Spinal cord (tissue), 10 donors: ENCODE results near the gene TSACC. TPM values are rescaled to one million over a fixed set of nuclear protein-coding genes. Genes with fewer than 3 reads are reported as not detected.
"Not testable (repeated sequence)": the region's sequence is repeated elsewhere in the genome, so short reads cannot be mapped to it uniquely, and the experiment has no call there.

Source experiments
- DNase-seq, 6 donors: peaks; one replicate each; pipeline versions ENCODE4 v3.0.0 to v3.0.0-alpha.2; 2013 to 2015; ENCODE audit warnings: low spot score in 6 of 6, low read depth in 4 of 6
- H3K27ac ChIP-seq: one replicate; pipeline ENCODE4 v1.5.1; 2013; ENCODE audit warnings: low read depth, low read length, control low read depth
- H3K27me3 ChIP-seq: one replicate; pipeline ENCODE4 v1.6.1; 2013; ENCODE audit warnings: low read length; ENCODE audit not compliant: control insufficient read depth, insufficient read depth
- H3K36me3 ChIP-seq: one replicate; pipeline ENCODE4 v1.6.1; 2013; ENCODE audit warnings: low read length; ENCODE audit not compliant: control insufficient read depth, insufficient read depth
- H3K4me1 ChIP-seq: one replicate; pipeline ENCODE4 v1.6.1; 2013; ENCODE audit warnings: low read length; ENCODE audit not compliant: control insufficient read depth, insufficient read depth
- H3K4me3 ChIP-seq: one replicate; pipeline ENCODE4 v1.5.1; 2013; ENCODE audit warnings: low read depth, low read length, control low read depth
- H3K9me3 ChIP-seq: one replicate; pipeline ENCODE4 v1.6.1; 2013; ENCODE audit warnings: low read length; ENCODE audit not compliant: control insufficient read depth, insufficient read depth
- WGBS: methylation state at CpG from one replicate; pipeline ENCODE4 v1.1.5; 2013; ENCODE audit warnings: missing lambda C conversion rate; ENCODE audit not compliant: insufficient coverage; 5-methylcytosine and 5-hydroxymethylcytosine counted together
- polyA plus RNA-seq, 2 donors: library from polyadenylated mRNA; unstranded; fragments of 120-200 nt; gene quantifications; one replicate each; pipeline ENCODE4 v1.2.1, GENCODE V29; 2013; ENCODE audit not compliant: insufficient read length in 2 of 2
- total RNA-seq, 2 donors: library from RNA; depleted of rRNA in 1 of 2; stranded (reverse); fragments of 120-200 nt in 1 of 2; fragments of >200 nt in 1 of 2; gene quantifications; one replicate each; pipeline versions ENCODE4 v1.2.3 to v1.2.4, GENCODE V29; 2013 to 2014
- donor health status: healthy.

Gene TSACC
- total and polyA plus RNA-seq, 4 donors = 0.79 to 1.7 TPM; not detected in 2

DNA sequence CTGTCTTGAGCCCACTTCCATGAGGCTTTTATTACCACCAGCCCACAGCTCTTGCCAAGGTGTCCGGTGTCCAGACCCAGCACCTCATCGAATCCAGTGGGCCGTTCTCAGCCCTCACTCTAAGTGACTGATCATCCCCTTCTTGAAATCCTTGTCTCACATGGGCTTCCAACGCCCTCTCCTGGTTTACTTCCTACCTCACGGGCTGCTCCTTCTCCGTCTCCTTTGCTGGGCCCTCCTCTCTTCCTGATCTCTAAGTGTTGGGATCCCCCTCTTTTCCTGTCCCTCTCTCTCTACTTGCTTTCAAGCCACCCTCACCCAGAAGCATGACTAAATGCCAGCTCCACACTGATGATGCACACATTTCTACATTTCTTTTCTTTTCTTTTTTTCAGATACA is 21.6 kb downstream of the TSACC start:
- 23% methylated on average over 6 of the region's 6 CpGs for WGBS
- Histone ChIP-seq H3K27me3 (peaks cover 9% of the 10 kb centered on the region), H3K4me1 (peaks cover 23% of the 10 kb centered on the region), H3K4me3 (no peak overlapping the region), H3K9me3 (no peaks in the 10 kb centered on the region), H3K36me3 (no peaks in the 10 kb centered on the region), H3K27ac (peak overlapping the region; percentile 27)
- DNase-seq = peak in 2 of 6 donors; percentile 36 to 41

DNA sequence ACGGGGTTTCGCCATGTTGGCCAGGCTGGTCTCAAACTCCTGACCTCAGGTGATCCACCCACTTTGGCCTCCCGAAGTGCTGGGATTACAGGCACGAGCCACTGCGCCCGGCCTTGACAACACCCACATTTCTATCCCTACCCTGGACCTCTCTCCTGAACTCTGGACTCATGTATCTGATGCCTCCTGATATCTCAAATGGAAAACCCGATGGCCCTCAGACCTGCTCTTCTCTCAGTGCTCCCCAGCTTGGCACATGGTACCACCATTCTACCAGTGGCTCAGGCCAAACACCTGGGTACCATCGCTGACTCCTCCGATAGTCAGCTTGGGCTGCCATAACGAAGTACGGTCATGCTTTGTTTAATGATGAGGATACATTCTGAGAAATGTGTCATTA is 22.2 kb downstream of the TSACC start:
- no peak overlapping the region for H3K4me3 ChIP-seq
- no peak for DNase-seq
- 91% methylated on average over 9 of the region's 11 CpGs for WGBS

DNA sequence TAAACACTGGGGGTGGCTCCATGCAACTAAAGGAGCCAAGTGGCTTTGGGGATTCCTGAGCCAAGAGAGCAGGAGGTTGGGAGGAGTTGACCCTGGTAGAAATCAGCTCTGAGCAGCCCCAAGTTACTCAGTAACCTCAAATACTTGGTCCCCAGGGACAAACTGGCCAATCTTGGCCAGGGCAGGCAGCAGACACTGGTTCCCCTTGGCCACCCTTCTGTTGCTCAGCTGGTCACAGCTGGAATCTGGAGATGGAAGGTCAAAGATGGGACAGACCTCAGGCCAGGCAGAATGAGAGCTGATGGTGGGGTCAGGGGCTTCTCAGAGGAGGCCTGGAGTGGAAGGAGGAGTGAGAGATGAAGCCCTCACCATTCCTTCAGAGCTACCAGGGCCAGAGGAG is 27.4 kb downstream of the TSACC start:
- Histone ChIP-seq H3K36me3 (no peaks in the 10 kb centered on the region), H3K9me3 (no peaks in the 10 kb centered on the region), H3K27me3 (peaks cover 10% of the 10 kb centered on the region), H3K4me1 (peaks cover 13% of the 10 kb centered on the region), H3K27ac (no peak overlapping the region), H3K4me3 (no peak overlapping the region)
- no peak for DNase-seq

More for the DNA sequence above, 22.2 kb downstream of the TSACC start:
- H3K27ac ChIP-seq = no peak overlapping the region
- no peaks in the 10 kb centered on the region for H3K9me3 ChIP-seq
- H3K27me3 ChIP-seq = peaks cover 9% of the 10 kb centered on the region
- H3K4me1 ChIP-seq = peaks cover 23% of the 10 kb centered on the region
- no peaks in the 10 kb centered on the region for H3K36me3 ChIP-seq

DNA sequence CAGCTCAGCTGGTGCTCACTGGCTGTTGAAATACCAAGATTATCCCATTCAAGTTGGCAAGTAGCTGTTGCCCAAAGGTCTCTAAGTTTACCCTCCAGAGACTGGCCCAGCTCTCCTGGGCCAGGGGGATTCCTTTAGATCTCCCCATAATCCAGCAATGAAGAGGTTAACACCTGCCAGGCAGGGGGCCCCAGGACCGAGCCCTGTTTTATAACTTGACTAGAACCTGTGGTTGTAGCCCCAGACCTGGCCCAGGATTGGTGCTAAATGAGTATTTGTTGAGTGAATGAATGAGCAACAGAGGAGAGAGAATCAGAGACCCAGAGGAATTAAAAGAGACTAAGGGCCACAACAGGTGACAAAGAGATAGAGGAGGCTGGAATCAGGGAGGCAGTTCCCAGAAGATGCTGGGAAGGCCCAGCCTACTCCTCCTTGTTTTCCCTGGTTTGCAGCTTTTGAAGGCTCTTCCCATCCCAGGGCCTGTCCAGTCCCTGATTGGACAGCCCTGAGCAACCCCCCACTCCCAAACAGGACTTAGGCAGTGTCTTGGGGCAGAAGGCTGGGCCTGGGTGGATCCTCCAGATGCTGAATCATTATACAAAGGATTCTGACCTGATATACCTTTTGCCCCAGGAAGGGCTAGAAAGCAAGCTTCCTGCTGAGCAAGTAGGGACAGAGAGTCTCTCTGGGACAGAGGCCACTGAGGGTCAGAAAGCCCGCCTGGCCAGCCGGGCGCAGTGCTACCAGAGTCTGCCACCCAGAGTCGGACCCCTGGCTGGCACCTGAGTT is 28.2 kb downstream of the TSACC start:
- H3K36me3 ChIP-seq = no peaks in the 10 kb centered on the region
- no peak overlapping the region for H3K4me3 ChIP-seq
- no peak overlapping the region for H3K27ac ChIP-seq
- H3K9me3 ChIP-seq = no peaks in the 10 kb centered on the region
- no peak for DNase-seq
- 81% methylated on average over 5 of the region's 5 CpGs for WGBS
- peaks cover 10% of the 10 kb centered on the region for H3K27me3 ChIP-seq
- peaks cover 13% of the 10 kb centered on the region for H3K4me1 ChIP-seq

DNA sequence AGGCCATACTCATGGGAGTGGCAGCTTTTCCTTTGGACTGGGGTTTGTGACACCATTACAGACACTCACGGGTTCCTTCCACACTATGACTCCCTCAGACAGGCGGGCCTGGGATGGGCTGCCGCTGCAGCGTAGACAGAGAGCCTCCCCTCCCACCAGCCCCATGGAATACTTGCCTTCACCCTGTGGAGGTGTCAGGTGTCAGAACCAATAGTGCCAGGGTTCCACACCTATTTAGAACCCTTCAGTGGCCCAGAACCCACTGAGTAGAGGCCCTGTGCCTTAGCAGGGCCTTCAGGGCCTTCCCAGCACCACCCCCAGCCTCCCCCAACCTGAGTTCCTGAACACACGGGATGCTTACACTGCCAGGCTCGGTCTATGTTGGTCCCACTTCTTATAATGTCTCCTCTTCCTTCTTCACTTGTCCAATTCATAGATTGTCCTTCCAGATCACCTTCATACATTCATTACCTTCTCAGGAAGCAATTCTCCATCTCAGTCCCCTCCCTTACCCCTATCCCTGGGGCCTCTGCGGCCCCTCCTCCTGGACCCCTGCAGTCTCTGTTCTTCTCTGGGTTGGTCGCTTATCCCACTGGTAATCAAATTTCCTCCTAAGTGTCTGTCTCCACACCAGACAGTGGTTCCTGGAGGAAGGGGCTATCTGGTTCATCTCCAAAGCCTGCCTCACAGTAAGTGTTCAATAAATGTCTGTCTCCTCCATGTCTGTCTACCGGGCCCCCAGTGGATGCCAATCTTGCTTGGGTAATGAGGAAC is 29.2 kb downstream of the TSACC start:
- DNase-seq = no peak
- H3K4me1 ChIP-seq = peaks cover 13% of the 10 kb centered on the region
- no peaks in the 10 kb centered on the region for H3K36me3 ChIP-seq
- H3K9me3 ChIP-seq = no peaks in the 10 kb centered on the region
- WGBS = 70% methylated on average over 7 of the region's 9 CpGs
- H3K27me3 ChIP-seq = peaks cover 10% of the 10 kb centered on the region
- H3K27ac ChIP-seq = no peak overlapping the region
- no peak overlapping the region for H3K4me3 ChIP-seq

DNA sequence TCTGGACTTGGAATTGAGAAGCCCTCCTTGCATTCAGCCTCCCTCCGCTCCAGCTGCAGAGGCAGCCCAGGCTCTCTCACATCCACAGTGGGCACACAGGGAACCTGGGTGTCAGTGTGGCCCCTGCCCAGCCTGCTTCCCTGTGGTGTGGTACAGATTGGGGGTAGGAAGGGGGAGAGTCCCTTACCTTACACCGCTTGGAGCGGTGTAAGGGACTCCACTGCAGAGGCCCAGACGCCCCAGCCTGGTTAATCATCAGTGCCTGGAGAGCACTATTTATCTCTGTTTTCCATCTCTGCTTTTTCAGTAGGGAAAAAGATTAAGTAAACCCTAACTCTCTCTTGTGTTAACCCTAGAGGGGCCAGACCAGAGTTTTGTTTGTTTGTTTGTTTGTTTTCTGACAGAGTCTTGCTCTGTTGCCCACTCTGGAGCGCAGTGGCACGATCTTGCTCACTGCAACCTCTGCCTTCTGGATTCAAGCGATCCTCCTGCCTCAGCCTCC is 29.9 kb downstream of the TSACC start:
- Histone ChIP-seq H3K4me3 (no peak overlapping the region), H3K27ac (no peak overlapping the region), H3K36me3 (no peaks in the 10 kb centered on the region), H3K27me3 (peaks cover 10% of the 10 kb centered on the region), H3K9me3 (no peaks in the 10 kb centered on the region), H3K4me1 (peaks cover 13% of the 10 kb centered on the region)
- no CpG with 5 or more reads among the region's 7 CpGs for WGBS
- no peak for DNase-seq

DNA sequence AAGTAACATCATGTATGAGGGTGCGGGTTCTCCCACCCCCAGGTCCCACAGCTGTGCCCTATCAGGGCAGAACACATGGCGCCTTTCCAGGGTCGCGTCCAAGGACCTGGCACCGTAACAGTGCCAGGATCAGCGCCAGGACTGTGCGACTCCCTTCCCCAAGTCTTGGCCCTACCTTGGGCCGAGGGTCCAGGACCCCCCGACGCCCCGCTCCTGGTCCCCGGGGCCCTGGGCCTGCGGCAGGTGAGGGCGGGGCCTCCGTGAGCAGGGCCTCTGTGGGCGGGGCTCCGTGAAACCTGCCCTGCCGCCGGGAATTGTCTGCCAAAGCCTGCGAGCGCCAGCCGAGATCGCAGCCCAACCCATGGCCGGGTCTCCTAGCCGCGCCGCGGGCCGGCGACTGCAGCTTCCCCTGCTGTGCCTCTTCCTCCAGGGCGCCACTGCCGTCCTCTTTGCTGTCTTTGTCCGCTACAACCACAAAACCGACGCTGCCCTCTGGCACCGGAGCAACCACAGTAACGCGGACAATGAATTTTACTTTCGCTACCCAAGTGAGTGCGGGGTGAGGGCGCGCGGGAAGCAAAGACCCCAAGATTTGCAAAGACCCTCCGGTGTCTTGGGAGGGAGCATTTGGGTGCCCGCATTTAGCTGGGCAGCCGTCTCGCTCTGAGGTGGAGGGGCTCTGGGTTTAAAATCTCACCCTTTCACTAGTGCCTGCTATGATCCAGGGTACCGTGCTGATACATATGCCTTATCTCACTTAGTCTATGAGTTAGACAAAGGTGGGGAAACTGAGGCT is 30.8 kb downstream of the TSACC start, which contains the start of gene RHBG:
Gene RHBG, plus strand, starts transcription at position 323 of the 796 bp plus-strand sequence. Its CDS starts 39 bp downstream, at position 362.
- Histone ChIP-seq H3K27ac (no peak within 1 kb of the TSS), H3K4me3 (peak within 1 kb of the TSS; percentile 0), H3K9me3 (no peaks in the 10 kb centered on the region), H3K4me1 (peaks cover 13% of the 10 kb centered on the region), H3K27me3 (peaks cover 10% of the 10 kb centered on the region), H3K36me3 (no peaks in the 10 kb centered on the region)
- 8% methylated on average over 45 of the region's 48 CpGs for WGBS
- peak in 2 of 6 donors; percentile 18 to 29 for DNase-seq

DNA sequence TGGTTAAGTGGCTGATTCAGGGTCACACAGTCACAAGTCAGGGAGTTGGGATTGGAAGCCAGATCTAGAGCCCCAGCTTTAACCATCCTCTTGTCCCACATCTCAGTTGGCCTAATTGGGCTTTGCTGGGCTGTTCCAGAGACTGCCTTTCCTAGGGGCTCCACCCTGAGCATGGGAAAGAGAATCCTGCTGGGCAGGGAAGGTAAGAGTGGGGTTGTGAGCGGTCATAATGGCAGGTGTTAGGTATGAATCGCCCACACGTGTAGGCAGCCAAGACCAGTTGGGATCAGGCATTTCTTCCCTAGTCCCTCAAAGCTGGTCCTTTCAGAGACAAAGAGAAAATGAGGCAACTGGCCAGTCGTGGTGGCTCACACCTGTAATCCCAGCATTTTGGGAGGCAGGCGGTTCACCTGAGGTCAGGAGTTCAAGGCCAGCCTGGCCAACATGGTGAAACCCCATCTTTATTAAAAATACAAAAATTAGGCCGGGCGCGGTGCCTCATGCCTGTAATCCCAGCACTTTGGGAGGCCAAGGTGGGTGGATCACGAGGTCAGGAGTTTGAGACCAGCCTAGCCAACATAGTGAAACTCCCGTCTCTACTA is 31.5 kb downstream of the TSACC start:
- not testable (repeated sequence) for H3K4me3 ChIP-seq, H3K36me3 ChIP-seq, DNase-seq, H3K27ac ChIP-seq, H3K27me3 ChIP-seq, H3K9me3 ChIP-seq
- H3K4me1 ChIP-seq = peaks cover 13% of the 10 kb centered on the region
- 94% methylated on average over 8 of the region's 10 CpGs for WGBS
